Measurements from ENCODE around the gene FBXO33.
A peak's percentile ranks its signal among the peaks of the same experiment; 100 is the strongest.

The FBXO33 gene

DNA sequence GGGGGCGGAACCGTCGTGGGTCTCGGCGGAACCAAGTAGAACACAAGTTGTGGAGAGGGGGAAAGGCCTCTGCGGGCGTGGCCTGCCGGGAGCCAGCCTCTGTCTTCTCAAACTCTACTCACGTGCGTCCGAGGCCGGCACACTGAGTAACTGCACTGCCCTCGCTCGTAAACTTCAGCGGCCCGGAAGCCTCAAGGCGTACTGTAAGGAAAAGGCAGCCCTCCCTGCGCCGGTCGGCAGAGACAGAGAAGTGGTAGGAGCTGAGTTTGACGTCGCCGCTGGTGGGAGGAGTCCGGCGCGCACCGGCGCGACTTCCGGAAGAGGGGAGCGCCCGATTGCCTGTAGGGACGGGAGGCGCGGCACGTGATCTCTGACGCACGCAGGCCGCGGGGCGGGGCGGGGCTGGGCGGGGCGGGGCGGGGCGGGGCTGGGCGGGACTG, at the start of gene FBXO33:
Gene FBXO33 (minus strand): TSS at position 255 of the 440 bp plus-strand sequence. CDS start 271 bp downstream, outside the sequence.
- DNase-seq (ENCODE audit: extremely low read depth in 1 of 2, low read depth in 1 of 2), result peak; percentile 91 to 95

- DNase-seq (ENCODE audit: extremely low read depth in 1 of 2, low read depth in 1 of 2), result no peak
Observed at GRCh38 chr14:39474416-39474911, 42.2 kb upstream of the FBXO33 start.

DNA sequence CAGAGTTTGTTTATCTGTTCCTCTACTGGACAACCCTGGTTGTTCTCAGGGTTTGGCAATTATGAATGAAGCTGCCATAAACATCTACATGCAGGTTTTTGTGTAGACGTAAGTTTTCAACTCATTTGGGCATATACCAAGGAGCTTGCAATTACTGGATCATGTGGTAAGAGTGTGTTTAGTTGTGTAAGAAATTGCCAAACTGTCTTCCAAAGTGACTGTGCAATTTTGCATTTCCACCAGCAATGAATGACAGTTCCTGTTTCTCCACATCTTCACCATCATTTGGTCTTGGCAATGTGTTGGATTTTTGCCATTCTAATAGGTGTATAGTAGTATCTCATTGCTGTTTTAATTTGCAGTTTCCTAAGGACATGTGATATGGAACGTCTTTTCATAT, 39.8 kb upstream of the FBXO33 start:
- DNase-seq (ENCODE audit: extremely low read depth in 1 of 2, low read depth in 1 of 2), result no peak

GRCh38 chr14:39469094-39469710, 37.0 kb upstream of the FBXO33 start:
- DNase-seq (ENCODE audit: extremely low read depth in 1 of 2, low read depth in 1 of 2), result no peak

GRCh38 chr14:39467889-39468524, 35.8 kb upstream of the FBXO33 start:
- no peak for DNase-seq (ENCODE audit: extremely low read depth in 1 of 2, low read depth in 1 of 2)

DNA sequence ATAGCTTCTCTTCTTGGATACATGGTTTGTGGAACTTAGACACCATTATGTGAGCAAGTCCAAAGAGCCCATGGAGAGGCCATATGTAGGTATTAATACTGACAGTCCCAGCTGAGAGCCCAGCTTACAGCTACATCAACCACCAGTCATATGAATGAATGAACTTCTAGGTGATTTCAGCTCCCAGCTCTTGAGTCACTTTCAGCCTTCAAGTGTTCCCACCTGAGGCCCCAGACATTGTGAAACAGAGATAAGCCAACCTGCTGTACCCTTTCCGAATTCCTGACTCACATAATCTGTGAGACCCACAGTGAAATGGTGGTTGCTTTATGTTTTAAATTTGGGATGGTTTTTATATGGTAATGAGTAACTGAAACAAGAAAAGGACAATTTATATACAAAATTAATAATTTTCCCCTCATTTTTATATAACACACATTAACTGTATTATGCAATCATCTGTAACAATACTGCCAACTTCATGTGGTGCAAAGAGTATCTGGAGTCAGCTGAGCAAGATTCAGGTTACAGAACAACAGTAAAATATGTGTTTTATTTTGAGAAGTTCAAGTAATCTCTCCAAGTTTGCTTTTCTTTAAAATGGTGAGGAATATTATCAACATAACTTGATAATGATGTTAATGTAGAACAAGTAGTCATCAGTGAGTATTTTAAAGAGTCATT, 27.7 kb upstream of the FBXO33 start:
- no peak for DNase-seq (ENCODE audit: extremely low read depth in 1 of 2, low read depth in 1 of 2)

GRCh38 chr14:39456702-39457250, 24.5 kb upstream of the FBXO33 start:
- no peak for DNase-seq (ENCODE audit: extremely low read depth in 1 of 2, low read depth in 1 of 2)

DNA sequence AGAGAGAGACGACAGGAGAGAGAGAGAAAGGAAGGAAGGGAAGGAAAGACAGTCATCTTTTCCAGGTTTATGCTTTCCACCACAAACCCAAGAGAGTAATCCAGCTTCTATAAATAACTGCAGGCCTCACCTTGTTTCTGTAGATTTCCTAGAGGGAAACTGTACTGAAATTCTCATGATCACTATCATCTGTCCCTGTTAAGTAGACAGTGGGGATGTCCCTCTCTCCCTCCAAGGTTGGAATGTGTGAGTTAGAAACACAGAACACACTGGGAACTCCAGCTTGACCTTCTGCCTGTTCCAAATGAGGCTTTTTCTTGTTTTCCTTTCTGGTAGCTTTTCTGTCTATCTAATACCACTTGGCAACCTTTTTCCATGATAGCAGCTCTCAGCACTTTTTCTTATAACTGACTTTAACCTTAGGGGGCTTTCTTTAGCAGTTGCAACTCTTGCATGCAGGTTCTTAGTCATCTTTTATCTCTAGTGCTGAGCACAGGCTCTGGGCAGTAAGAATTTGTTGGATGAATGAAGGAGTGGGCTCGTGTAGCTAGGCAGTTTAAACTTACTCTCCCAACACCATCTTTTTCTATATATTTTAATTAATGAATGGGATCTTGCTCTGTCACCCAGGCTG, 22.8 kb upstream of the FBXO33 start:
- DNase-seq (ENCODE audit: extremely low read depth in 1 of 2, low read depth in 1 of 2), result no peak

GRCh38 chr14:39452680-39453079, 20.4 kb upstream of the FBXO33 start:
- DNase-seq (ENCODE audit: extremely low read depth in 1 of 2, low read depth in 1 of 2), result no peak

DNA sequence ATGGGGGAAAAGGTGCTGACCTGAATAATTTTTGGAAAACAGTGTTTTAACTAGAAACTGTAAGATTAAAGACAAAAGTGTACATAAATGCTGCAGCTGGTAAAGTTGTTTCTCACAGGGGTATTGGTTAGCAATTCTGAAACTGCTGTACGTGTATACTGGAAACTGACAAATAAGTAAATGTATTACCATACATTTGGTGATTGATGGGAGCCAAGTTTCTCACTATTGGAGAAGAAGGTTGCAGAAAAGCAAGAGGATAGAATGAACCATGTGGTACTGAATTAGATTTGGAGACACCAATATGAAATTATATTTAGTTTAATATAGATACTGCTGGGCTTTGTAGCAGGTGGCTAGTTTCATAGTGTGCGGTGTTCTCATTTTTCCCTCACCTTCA, 19.6 kb upstream of the FBXO33 start:
- no peak for DNase-seq (ENCODE audit: extremely low read depth in 1 of 2, low read depth in 1 of 2)

DNA sequence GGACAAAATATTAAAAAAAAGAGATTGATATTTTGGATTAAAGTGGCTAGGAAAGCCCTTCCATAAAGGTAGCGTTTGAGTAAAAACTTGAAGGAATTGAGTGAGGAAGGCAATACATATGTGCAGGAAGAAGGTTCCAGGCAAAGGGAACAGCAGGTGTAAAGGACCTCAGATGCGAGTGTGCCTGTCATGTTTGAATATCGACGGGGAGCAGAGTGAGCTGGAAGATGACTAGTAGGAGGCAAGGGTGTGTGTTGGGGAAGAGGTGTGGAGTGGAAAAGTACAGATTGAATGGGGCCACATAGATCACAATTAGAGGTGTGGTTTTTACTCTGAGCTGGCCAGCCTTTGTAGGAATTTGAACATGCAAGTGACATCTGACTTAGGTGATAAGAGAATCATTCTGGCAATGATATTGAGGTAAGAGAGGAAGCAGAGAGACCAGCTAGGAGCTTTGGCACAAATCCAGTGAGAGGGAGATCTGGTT, 15.0 kb upstream of the FBXO33 start:
- DNase-seq (ENCODE audit: extremely low read depth in 1 of 2, low read depth in 1 of 2), result no peak

DNA sequence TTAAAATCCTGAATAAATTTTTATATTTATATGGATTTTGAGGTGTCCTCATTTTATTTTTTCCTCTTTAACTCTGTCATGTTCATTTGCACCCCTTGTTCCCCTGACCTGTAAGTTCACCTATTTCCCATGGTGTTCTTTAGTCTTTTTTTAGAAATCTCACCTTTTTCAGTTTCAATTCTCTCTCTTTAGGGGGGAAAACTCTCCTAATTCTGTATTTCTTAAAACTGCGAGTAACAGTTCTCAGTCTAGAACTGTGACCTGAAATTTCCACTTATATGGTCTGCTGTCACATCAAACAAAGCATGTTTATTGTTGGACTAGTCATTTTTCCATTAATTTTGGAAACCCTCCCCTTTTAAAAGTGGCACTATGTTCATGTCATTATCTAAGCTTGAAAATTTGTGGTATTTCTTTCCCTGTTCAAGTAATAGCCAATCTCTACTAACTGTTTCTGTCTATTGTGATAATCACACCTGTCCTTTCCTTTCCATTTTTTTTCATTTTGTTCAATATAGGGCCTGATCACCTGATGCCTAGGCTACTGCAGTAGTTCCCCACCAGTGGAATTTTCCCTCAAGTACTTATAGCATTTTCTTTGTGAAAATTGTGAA, 14.0 kb upstream of the FBXO33 start:
- DNase-seq (ENCODE audit: extremely low read depth in 1 of 2, low read depth in 1 of 2), result no peak

- no peak for DNase-seq (ENCODE audit: extremely low read depth in 1 of 2, low read depth in 1 of 2)
Observed at GRCh38 chr14:39442293-39442692, 10.1 kb upstream of the FBXO33 start.

DNA sequence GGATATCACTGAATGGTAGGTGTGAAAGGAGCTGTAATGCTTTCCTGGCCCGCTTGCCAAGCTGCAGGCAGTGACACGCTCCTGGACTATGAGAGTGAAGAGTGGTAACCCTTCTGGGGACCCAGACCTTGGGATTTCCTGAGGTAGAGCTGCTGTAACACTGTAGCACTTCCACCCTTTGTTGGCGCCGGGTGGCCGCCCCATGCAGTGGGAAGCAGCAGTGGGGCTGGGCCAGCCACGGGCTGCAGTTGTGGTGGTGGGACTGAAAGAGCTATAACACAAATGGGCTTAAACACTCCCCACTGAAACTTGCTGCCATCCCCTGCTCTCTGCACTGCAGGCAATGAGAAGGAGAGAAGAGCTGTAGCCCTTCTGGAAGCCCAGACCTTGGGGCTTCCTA, 9.6 kb upstream of the FBXO33 start:
- DNase-seq (ENCODE audit: extremely low read depth in 1 of 2, low read depth in 1 of 2), result no peak

GRCh38 chr14:39440975-39441374, 8.7 kb upstream of the FBXO33 start:
- no peak for DNase-seq (ENCODE audit: extremely low read depth in 1 of 2, low read depth in 1 of 2)

DNA sequence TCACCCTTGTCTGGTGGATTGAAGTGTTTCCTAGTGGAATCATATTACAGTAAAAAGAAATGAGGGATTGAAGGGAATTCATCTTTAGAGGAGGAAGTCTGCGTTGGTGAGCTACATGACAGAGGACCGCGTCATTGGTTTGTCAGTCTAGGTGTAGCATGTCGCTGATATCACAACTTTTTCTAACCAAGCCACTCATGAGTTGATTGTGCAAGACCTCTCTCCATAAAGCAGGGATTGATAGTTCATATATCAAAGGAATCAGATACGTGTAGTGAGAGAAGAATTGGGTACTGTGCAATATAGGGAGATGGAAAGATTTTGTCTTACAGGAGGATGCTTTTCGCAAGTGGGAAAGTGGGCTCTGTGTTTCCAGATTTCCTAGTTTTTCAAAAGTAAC, 3.0 kb upstream of the FBXO33 start:
- DNase-seq (ENCODE audit: extremely low read depth in 1 of 2, low read depth in 1 of 2), result no peak

DNA sequence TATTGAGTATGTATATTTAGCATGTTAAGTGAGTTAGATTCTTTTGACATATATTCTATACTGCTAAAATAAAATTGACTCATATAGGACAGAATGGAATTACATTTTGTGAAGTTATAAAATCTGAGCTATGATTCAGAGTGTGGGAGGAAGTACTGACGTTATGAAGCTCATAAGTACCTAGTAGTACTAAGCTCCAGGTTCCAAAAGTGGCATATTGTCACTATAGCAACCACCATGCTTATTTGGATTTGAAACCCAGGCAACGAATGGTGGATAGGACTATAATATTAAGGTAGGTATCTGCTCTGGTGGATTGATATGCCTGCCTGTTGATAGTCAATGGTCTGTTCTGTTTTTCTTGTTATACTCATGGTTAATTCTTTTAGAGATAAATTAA, 2.2 kb upstream of the FBXO33 start:
- DNase-seq (ENCODE audit: extremely low read depth in 1 of 2, low read depth in 1 of 2), result no peak

DNA sequence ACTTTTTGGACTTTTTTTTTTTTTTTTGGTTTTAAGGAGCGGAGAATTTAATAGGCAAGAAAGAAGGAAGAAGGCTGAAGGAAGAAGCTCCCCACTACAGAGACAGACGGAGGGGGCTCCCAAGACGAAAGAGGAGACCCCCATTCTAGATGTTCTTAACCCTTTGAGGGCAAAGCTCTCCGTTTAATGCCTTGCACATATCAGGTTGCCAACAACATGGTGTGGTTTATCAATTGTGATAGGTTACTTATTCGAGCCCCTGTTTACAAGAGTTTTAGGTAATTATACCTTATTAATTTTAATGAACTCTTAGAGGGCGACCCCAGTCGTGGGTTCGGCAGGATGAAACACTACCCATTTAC, 1.2 kb upstream of the FBXO33 start:
- DNase-seq (ENCODE audit: extremely low read depth in 1 of 2, low read depth in 1 of 2), result no peak

DNA sequence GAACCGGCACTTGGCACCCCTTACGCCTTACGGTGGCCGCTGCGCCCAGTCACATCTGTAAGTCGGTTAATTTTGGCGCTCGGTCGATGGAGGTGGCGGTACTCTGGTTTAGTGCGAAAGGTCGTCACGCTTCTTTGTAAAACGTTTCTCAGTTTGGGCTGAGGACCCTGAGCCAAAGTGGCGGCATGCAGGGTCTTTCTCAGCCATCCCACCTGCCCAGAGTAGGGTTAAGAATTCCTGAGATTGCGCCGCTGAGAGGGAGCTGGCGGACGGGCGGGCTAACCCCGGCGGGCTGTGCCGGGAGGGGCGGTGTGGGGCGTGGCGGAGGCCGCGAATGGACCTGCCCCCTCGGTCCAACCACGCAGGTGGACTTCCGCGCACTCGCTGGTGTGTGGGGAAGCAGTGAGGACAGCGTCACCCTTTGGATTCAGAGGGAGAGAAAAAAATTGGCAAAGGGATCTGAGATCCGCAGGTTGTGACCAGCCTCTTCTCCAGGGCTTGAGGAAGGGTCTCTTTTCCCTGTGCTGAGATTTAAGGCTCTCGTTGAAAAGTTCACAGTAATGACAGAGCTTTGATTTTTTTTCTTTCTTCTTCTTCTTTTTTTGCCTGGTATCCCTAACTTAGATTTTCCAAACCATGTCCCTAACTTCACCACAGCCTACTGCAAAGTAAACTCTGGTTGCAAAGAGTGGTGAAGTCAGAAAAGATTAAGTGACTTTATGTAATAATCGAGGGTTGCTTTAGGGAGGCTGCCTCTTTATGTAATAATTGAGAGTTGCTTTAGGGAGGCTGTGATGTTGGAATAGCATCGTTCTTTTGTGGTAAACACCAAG, 602 bp upstream of the FBXO33 start:
- peak; percentile 59 to 68 for DNase-seq (ENCODE audit: extremely low read depth in 1 of 2, low read depth in 1 of 2)
